GM12891 (cell line): ENCODE data around the gene DHX38.

Experiments used
- POLR2A ChIP-seq: IDR thresholded peaks from 2 replicates; pipeline ENCODE4 v1.6.1; 2011; ENCODE audit warnings: low read depth, low read length, control low read depth
- POLR2AphosphoS5 ChIP-seq: IDR thresholded peaks from 2 replicates; pipeline ENCODE4 v1.6.1; 2011; ENCODE audit warnings: low read depth, low read length, control low read depth
- POU2F2 ChIP-seq: IDR thresholded peaks from 2 replicates; pipeline ENCODE4 v1.6.1; 2011; ENCODE audit warnings: low read depth, mild to moderate bottlenecking, control low read depth, low read length, moderate library complexity

DNA sequence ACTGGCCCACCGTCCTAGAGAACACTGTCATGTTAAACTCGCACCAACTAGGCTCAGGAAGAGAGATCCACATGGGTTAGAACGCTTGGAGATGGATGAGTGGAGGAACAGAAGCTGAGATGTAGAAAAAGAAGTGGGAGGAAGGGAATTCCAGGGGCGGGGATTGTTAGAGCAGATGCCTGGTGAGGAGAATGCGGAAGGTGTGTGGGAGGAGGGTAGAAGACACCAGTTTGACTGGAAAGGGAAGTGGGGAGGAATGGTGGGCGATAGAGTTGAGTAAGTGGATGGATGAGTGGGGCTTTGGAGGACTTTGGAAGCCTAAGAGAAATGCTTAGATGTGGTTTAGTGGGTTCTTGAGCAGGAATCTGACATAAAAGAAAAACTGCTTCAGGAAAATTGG lies 37.4 kb downstream of the DHX38 start:
- TF ChIP-seq POLR2A (no peak), POLR2AphosphoS5 (no peak), POU2F2 (no peak)
